Transverse colon (tissue), 4 donors: Measurements from ENCODE around the gene UTP25.

Experiments
- POLR2A ChIP-seq: fragments of 450-650 bp; IDR thresholded peaks from one replicate; pipeline ENCODE4 v1.6.1; 2016; ENCODE audit warnings: antibody characterized with exemption, mild to moderate bottlenecking, moderate library complexity
- POLR2AphosphoS5 ChIP-seq, 3 donors: sonication (generic); formaldehyde crosslinking; IDR thresholded peaks; one replicate each; pipeline ENCODE4 v1.6.1; 2016; ENCODE audit warnings: antibody characterized with exemption in 3 of 3
- TF ChIP-seq, protein P1 (sequence below), 5 experiments: fragments of 200-600 bp in 3 of 5; fragments of 450-650 bp in 2 of 5; sonication (generic) in 3 of 5; IDR thresholded peaks; 1 replicate in 2 of 5; 2 replicates in 3 of 5; pipeline ENCODE4 v1.5.1; 2016 to 2017; ENCODE audit warnings: antibody characterized with exemption in 5 of 5, inconsistent platforms in 3 of 5, mild to moderate bottlenecking in 2 of 5, moderate library complexity in 1 of 5

DNA sequence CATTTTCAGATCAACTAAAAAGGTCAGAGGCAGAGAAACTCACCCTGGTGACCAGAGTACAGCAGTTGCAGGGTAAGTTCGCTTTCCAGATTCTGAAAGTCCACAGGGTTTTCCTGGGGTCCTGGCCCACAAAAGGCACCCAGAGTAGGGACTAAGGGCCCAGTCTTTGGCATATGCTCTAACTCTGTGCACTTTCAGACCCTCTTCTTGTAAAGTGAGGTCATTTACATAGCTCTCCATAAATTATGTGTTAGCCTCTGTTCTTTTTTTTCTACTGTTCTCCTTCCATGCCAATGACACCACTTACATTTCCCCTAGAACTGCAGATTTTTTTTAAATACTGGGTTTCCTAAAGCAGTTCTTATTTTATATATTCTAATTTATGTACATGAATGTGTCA is 49.7 kb upstream of the UTP25 start:
- TF ChIP-seq, protein P1, sequence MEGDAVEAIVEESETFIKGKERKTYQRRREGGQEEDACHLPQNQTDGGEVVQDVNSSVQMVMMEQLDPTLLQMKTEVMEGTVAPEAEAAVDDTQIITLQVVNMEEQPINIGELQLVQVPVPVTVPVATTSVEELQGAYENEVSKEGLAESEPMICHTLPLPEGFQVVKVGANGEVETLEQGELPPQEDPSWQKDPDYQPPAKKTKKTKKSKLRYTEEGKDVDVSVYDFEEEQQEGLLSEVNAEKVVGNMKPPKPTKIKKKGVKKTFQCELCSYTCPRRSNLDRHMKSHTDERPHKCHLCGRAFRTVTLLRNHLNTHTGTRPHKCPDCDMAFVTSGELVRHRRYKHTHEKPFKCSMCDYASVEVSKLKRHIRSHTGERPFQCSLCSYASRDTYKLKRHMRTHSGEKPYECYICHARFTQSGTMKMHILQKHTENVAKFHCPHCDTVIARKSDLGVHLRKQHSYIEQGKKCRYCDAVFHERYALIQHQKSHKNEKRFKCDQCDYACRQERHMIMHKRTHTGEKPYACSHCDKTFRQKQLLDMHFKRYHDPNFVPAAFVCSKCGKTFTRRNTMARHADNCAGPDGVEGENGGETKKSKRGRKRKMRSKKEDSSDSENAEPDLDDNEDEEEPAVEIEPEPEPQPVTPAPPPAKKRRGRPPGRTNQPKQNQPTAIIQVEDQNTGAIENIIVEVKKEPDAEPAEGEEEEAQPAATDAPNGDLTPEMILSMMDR (IDR thresholded peaks at IDR 0.05), result no peak
- TF ChIP-seq POLR2A, result no peak
- TF ChIP-seq POLR2AphosphoS5 (IDR thresholded peaks at IDR 0.05), result no peak
